ENCODE measurements around the gene DNAJC6.

DNA sequence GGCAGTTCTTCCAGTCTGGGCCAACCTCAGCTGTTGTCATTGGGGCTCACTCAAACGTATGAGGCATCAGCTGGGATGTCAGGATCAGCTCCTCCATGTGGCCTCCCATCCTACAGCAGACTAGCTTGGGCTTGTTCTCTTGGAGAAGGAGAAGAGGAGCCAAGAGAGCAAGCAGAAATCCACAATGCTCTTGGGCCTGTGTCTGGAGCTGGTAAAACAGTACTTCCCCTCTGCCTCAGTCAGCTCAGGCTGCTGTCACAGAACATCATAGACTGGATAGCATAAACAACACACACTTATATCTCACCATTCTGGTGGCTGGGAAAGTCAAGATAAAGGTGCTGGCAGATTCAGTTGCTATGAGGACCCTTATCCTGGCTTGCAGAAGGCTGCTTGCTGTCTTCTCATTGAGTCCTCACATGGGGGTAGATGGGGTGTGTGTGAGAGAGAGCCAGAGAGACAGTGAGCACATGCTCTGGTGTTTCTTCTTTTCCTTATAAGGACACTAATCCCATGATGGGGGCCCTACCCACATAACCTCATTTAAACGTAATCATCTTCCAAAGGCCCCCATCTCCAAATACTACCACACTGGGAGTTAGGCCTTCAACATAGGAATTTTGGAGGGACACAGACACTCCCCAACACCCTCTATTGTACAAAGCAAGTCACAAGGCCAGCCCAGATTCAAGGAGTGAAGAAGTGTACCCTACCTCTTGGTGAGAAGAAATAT, 16.3 kb upstream of the DNAJC6 start:
- TF ChIP-seq, protein P1, sequence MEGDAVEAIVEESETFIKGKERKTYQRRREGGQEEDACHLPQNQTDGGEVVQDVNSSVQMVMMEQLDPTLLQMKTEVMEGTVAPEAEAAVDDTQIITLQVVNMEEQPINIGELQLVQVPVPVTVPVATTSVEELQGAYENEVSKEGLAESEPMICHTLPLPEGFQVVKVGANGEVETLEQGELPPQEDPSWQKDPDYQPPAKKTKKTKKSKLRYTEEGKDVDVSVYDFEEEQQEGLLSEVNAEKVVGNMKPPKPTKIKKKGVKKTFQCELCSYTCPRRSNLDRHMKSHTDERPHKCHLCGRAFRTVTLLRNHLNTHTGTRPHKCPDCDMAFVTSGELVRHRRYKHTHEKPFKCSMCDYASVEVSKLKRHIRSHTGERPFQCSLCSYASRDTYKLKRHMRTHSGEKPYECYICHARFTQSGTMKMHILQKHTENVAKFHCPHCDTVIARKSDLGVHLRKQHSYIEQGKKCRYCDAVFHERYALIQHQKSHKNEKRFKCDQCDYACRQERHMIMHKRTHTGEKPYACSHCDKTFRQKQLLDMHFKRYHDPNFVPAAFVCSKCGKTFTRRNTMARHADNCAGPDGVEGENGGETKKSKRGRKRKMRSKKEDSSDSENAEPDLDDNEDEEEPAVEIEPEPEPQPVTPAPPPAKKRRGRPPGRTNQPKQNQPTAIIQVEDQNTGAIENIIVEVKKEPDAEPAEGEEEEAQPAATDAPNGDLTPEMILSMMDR (IDR thresholded peaks at IDR 0.05): no peak
- TF ChIP-seq EP300 (IDR thresholded peaks at IDR 0.05): no peak
